GM08714 (cell line): Measurements from ENCODE around the gene RAB40B.
"Not testable (repeated sequence)": the region's sequence is repeated elsewhere in the genome, so short reads cannot be mapped to it uniquely, and the experiment has no call there.

Experiments used
- H3K4me3 ChIP-seq: fragments of 200-500 bp; sonication (Bioruptor generic); 2 replicates; pipeline ENCODE4 v1.5.1; 2014; ENCODE audit warnings: mild to moderate bottlenecking, low read length, inconsistent platforms
- ZNF274 ChIP-seq: IDR thresholded peaks from 2 replicates; pipeline ENCODE4 v1.6.1; 2012; ENCODE audit warnings: mild to moderate bottlenecking, low read depth, low read length

The RAB40B gene, protein sequence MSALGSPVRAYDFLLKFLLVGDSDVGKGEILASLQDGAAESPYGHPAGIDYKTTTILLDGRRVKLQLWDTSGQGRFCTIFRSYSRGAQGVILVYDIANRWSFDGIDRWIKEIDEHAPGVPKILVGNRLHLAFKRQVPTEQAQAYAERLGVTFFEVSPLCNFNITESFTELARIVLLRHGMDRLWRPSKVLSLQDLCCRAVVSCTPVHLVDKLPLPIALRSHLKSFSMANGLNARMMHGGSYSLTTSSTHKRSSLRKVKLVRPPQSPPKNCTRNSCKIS

GRCh38 chr17:82698065-82698973, at the start of gene RAB40B:
TSS of gene RAB40B (minus strand) at chr17:82698698. CDS start at chr17:82698596, 102 bp downstream.
- H3K4me3 ChIP-seq = peak within 1 kb of the TSS; percentile 62
- TF ChIP-seq ZNF274 = no peak

GRCh38 chr17:82745524-82745923, 47.0 kb upstream of the RAB40B start:
- no peak overlapping the region for H3K4me3 ChIP-seq
- no peak for TF ChIP-seq ZNF274

GRCh38 chr17:82744736-82745135, 46.2 kb upstream of the RAB40B start:
- H3K4me3 ChIP-seq = not testable (repeated sequence)

- TF ChIP-seq ZNF274 = no peak
- H3K4me3 ChIP-seq = no peak overlapping the region
Measured at GRCh38 chr17:82743344-82744219, 45.1 kb upstream of the RAB40B start.

- no peak overlapping the region for H3K4me3 ChIP-seq
- TF ChIP-seq ZNF274 = no peak
Measured at GRCh38 chr17:82740906-82741759, 42.6 kb upstream of the RAB40B start.

DNA sequence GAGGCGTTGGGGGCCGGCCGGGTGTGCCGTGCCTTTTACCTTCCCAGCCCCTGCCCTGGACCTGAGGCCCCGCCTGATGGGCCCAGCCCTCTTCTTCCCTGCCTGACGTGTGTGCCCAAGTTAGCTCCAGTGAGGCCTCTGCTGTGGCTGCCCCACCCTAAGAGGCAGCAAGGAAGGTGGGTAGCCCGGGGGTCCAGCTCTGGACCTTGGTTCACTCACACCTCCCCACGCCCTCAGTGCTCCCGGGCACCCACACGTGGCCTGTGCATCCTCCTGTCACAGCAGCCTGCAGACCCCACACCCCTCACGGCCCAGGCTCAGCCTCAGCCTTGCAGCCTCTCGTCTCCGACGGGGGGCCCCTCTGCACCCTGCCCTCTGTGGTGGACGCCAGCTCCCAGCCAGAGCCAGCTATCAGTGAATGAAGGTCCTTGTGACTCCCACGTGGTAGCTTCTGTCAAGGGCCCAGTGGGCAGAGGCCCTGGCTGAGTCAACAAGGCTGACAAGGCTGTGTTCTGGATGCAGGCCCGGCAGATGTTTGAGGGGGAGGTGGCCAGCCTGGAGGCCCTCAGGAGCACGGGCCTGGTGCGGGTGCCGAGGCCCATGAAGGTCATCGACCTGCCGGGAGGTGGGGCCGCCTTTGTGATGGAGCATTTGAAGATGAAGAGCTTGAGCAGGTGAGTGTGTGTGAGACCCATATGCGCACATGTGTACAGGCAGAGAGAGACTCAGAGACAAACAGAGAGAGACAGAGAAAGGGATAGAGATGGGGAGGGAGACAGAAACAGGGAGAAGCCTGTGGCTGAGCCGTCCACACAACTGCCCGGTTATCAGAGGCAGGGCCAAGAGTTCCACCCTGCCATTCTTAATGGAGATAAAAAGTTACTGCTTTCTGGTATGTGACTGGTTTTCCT, 39.7 kb upstream of the RAB40B start:
- H3K4me3 ChIP-seq = no peak overlapping the region
- no peak for TF ChIP-seq ZNF274

DNA sequence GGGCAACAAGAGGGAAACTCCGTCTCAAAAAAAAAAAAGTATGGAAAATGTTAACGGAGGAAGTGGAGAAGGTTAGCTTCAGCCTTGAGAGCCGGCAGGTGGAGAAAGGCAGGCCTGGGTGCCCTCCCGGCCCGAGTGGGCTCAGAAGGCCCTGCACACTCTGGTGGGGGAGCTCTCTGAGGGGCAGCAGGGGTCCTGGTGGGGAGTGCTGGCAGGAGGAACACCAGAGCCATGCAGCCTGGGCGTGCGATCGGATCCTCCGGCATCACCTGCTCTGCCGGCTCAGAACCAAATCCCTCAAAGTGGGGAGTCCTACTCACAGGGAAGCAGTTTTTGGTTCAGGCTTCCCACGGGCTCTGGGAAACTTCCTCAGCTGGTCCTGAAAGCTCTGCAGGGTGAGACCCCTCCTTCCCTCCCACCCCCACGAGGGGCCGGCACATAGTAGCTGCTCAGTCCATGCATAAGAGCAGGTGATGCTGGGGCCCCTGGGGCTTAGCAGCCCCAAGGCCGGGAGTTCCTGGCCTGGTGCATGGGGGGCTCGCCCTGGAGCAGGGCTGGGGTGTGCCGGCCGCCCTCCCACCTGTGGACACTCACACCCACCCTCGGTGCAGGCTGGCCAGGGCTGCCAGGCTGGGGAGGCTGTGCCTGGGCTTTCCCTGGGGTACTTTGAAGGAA, 38.1 kb upstream of the RAB40B start:
- no peak for TF ChIP-seq ZNF274
- no peak overlapping the region for H3K4me3 ChIP-seq

DNA sequence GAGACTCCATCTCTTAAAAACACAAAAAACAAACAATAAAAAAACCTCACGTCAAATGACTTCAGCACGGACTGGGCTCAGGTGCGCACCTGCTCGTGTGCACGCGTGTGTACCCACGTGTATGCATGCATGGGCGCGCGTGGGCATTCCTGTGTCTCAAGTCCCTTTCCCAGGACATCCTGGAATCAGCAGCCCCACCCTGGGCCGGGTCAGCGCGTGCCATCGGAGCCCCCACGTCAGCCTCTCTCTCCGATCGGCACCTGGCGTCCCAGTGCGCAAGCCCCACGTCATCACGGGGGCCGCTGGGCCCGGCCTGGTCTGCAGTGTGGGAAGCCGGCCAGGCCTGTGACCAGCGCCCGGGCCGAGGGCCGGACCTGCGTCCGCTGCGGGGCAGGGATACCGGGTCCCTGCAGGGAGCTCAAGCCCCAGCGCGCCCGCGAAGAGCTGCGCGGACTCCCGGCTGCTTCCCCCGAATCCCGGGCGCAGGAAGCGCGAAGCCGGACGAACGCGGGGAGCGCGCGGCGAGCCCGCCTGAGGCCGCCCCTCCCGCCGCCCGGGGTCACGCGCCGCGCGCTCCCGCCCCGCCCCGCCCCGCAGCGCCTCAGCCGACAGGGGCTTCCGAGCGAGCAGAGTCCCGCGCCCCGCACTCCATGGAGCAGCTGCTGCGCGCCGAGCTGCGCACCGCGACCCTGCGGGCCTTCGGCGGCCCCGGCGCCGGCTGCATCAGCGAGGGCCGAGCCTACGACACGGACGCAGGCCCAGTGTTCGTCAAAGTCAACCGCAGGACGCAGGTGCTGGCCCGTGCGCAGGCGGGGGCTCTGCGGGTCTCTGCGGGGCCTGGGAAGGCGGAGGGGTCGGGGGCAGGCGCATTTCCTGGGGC, 36.7 kb upstream of the RAB40B start, which contains the start of gene FN3K:
FN3K (plus strand) TSS at position 629 of the 880 bp plus-strand sequence; CDS start at position 651, 22 bp downstream.
- no peak for TF ChIP-seq ZNF274
- peak within 1 kb of the TSS; percentile 26; the same call in 1 of the 2 replicates for H3K4me3 ChIP-seq

- TF ChIP-seq ZNF274 = no peak
- no peak overlapping the region for H3K4me3 ChIP-seq
Measured at GRCh38 chr17:82732118-82732743, 33.7 kb upstream of the RAB40B start.

GRCh38 chr17:82729479-82730260, 31.2 kb upstream of the RAB40B start:
- no peak overlapping the region for H3K4me3 ChIP-seq
- TF ChIP-seq ZNF274 = no peak
